ENCODE measurements around the gene KIF18A. TPM values are rescaled to one million over a fixed set of nuclear protein-coding genes. Genes with fewer than 3 reads are reported as not detected.
"Not testable (repeated sequence)": the region's sequence is repeated elsewhere in the genome, so short reads cannot be mapped to it uniquely, and the experiment has no call there.

Gene KIF18A
- polyA plus RNA-seq, 1 experiment, result 5.0 TPM

DNA sequence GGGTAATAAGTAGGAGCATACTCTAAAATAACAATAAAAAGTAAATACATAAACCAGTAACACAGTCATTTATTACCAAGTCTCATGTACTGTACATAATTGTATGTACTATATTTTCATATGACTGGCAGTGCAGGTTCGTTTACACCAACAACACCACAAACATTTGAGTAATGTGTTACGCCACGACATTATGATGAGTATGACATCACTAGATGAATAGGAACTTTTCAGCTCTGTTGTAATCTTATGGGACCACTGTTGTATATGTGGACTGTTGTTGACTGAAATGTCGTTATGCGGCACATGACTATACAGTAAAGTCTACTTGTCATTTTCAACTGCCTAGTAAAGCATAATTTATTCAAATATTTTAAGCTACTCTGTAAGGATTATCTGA is 18.6 kb downstream of the KIF18A start:
- TF ChIP-seq, protein P1, sequence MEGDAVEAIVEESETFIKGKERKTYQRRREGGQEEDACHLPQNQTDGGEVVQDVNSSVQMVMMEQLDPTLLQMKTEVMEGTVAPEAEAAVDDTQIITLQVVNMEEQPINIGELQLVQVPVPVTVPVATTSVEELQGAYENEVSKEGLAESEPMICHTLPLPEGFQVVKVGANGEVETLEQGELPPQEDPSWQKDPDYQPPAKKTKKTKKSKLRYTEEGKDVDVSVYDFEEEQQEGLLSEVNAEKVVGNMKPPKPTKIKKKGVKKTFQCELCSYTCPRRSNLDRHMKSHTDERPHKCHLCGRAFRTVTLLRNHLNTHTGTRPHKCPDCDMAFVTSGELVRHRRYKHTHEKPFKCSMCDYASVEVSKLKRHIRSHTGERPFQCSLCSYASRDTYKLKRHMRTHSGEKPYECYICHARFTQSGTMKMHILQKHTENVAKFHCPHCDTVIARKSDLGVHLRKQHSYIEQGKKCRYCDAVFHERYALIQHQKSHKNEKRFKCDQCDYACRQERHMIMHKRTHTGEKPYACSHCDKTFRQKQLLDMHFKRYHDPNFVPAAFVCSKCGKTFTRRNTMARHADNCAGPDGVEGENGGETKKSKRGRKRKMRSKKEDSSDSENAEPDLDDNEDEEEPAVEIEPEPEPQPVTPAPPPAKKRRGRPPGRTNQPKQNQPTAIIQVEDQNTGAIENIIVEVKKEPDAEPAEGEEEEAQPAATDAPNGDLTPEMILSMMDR (IDR thresholded peaks at IDR 0.05; ENCODE audit: insufficient read depth, low read depth, low read length), result no peak
- POLR2A ChIA-PET, result interaction anchor here (1.0 kb wide), 1 partner anchor 371 kb away, joined by 6 read pairs; no protein-coding TSS in a partner anchor
- Histone ChIP-seq H3K27me3 (ENCODE audit: control insufficient read depth, insufficient read depth, low read length) (no peaks in the 10 kb centered on the region), H3K4me3 (ENCODE audit: low read depth, low read length) (no peak overlapping the region), H3K36me3 (ENCODE audit: control insufficient read depth, insufficient read depth, low read length) (no peaks in the 10 kb centered on the region)
- CTCF ChIA-PET, result interaction anchor here (0.9 to 1.3 kb wide), 3 partner anchors 18 to 390 kb away, joined by 3 read pairs; no protein-coding TSS in a partner anchor
- DNase-seq (ENCODE audit: low read depth), result no peak

DNA sequence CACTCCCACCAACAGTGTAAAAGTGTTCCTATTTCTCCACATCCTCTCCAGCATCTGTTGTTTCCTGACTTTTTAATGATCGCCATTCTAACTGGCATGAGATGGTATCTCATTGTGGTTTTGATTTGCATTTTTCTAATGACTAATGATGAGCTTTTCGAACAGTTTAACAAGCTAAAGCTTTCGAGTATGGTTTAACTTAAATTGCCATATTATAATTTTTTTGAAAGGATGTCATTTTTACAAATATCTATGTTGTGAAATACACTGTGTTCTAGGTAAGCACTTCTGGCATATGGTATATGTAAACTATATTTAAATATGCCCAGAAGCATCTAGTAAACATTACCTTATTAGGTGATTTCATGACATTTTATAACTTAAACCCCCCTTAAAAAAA is 20.3 kb downstream of the KIF18A start:
- DNase-seq (ENCODE audit: low read depth); POLR2A ChIA-PET; H3K27me3 ChIP-seq (ENCODE audit: control insufficient read depth, insufficient read depth, low read length); H3K4me3 ChIP-seq (ENCODE audit: low read depth, low read length); CTCF ChIA-PET; H3K36me3 ChIP-seq (ENCODE audit: control insufficient read depth, insufficient read depth, low read length): not testable (repeated sequence)

DNA sequence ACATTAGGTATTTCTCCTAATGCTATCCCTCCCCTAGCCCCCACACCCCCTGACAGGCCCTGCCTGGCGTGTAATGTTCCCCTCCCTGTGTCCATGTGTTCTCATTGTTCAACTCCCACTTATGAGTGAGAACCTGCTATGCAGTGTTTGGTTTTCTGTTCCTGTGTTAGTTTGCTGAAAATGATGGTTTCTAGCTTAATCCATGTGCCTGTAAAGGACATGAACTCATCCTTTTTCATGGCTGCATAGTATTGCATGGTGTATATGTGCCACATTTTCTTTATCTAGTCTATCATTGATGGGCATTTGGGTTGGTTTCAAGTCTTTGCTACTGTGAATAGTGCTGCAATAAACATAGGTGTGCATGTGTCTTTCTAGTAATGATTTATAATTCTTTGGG is 20.8 kb downstream of the KIF18A start:
- POLR2A ChIA-PET; H3K36me3 ChIP-seq (ENCODE audit: control insufficient read depth, insufficient read depth, low read length); H3K4me3 ChIP-seq (ENCODE audit: low read depth, low read length); CTCF ChIA-PET; DNase-seq (ENCODE audit: low read depth); H3K27me3 ChIP-seq (ENCODE audit: control insufficient read depth, insufficient read depth, low read length): not testable (repeated sequence)

DNA sequence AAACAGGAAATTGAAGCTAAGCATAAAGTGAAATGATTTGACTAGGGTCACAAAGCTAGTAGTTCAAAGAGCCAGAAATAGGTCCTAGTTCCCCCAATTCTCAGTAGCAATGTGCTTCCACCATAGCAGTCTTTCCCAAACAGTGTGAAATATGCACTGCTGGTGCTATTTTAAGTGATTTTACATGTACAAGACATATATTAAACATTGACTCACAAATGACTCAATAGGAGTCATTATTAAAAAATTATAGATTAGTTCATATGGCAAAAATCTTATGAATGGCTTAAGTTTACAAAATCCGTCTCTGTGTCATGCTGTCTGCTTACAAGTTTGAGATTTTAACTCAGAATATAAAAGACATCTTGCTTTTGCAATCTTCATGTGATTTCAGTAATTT is 21.4 kb downstream of the KIF18A start:
- Histone ChIP-seq H3K4me3 (ENCODE audit: low read depth, low read length) (no peak overlapping the region), H3K36me3 (ENCODE audit: control insufficient read depth, insufficient read depth, low read length) (no peaks in the 10 kb centered on the region), H3K27me3 (ENCODE audit: control insufficient read depth, insufficient read depth, low read length) (no peaks in the 10 kb centered on the region)
- DNase-seq (ENCODE audit: low read depth), result no peak
- ChIA-PET POLR2A (interaction anchor here (0.6 kb wide), 2 partner anchors 10 to 386 kb away, joined by 5 to 8 read pairs; partner anchors contain the start of gene BDNF), CTCF (no interaction called here)
- TF ChIP-seq, protein P1 (IDR thresholded peaks at IDR 0.05; ENCODE audit: insufficient read depth, low read depth, low read length), result no peak

DNA sequence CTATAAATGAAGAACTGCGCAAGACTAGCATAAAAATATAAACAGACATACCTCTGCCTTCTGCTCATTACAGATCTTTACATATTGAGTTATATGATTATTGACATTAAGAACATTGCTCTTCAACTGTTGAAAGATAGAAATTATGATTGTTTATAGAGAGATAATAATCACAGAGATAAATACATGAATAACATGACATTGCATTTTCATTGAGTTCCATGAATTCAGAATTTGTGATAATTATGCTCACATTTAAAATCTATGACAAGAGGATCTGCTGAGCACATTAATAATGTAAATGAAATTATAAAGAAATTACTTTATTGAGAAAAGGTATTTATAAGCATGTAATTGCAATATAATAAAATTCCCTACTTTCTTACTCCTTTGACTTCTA is 24.8 kb downstream of the KIF18A start:
- Histone ChIP-seq H3K36me3 (ENCODE audit: control insufficient read depth, insufficient read depth, low read length) (no peaks in the 10 kb centered on the region), H3K27me3 (ENCODE audit: control insufficient read depth, insufficient read depth, low read length) (no peaks in the 10 kb centered on the region), H3K4me3 (ENCODE audit: low read depth, low read length) (no peak overlapping the region)
- CTCF ChIA-PET, result interaction anchor here (0.6 kb wide), 1 partner anchor 879 kb away, joined by 3 read pairs; no protein-coding TSS in a partner anchor
- no peak for DNase-seq (ENCODE audit: low read depth)
- TF ChIP-seq, protein P1 (IDR thresholded peaks at IDR 0.05; ENCODE audit: insufficient read depth, low read depth, low read length), result no peak
- POLR2A ChIA-PET, result no interaction called here

DNA sequence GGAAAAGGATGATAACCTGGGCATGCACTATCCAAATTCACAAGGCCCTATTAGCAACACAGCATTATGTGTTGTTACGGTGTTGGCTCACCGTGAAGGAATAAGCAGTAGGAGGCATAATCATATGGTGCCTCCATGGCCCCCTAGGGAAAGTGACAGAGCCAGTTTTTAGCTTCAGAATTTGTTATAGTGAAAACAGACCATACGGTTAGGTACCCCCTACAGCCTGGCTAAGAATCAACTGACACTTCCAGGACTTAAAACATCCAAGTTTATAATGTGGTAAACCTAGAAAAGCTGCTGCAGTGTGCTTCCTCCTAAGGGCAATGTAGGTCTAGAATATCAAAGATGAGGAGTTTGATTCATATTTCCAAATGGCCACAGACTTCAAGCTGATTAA is 30.4 kb downstream of the KIF18A start:
- Histone ChIP-seq H3K27me3 (ENCODE audit: control insufficient read depth, insufficient read depth, low read length) (no peaks in the 10 kb centered on the region), H3K4me3 (ENCODE audit: low read depth, low read length) (no peak overlapping the region), H3K36me3 (ENCODE audit: control insufficient read depth, insufficient read depth, low read length) (no peaks in the 10 kb centered on the region)
- TF ChIP-seq, protein P1 (IDR thresholded peaks at IDR 0.05; ENCODE audit: insufficient read depth, low read depth, low read length), result no peak
- DNase-seq (ENCODE audit: low read depth), result no peak
- POLR2A ChIA-PET, result no interaction called here
- CTCF ChIA-PET, result no interaction called here
